OCI-LY7 (cell line): ENCODE data around the gene CHRNA5. TPM values are rescaled to one million over a fixed set of nuclear protein-coding genes. Genes with fewer than 3 reads are reported as not detected.

Experiments used
- BruUV-seq: library from RNA; stranded (reverse); fragments of 400-500 nt; replicated peaks from 2 replicates; lab custom pipeline; 2021; lab: Mats Ljungman, UMichigan
- CTCF ChIA-PET: fragments of 300-600 bp; sonication (Branson Sonifier 250); formaldehyde crosslinking; loops from one replicate; lab custom pipeline; 2022; ENCODE audit warnings: antibody characterized with exemption; ENCODE audit not compliant: unreplicated experiment; lab: Charles Lee
- POLR2A ChIA-PET: fragments of 300-600 bp; sonication (Branson Sonifier 250); formaldehyde crosslinking; loops from one replicate; lab custom pipeline; 2022; ENCODE audit warnings: antibody characterized with exemption; lab: Charles Lee
- DNase-seq: peaks from one replicate; pipeline ENCODE4 v3.0.0-alpha.2; 2015; ENCODE audit warnings: low spot score
- H2AFZ ChIP-seq: fragments of 200-600 bp; sonication (generic), shearing (Covaris generic); 2 replicates; pipeline ENCODE4 v1.6.1; 2014; ENCODE audit warnings: mild to moderate bottlenecking, antibody characterized with exemption, low read length, moderate library complexity
- H3K27ac ChIP-seq: fragments of 200-600 bp; sonication (generic); 2 replicates; pipeline ENCODE4 v1.5.1; 2014; ENCODE audit warnings: mixed run types, low read depth, mild to moderate bottlenecking, moderate library complexity, low read length, inconsistent platforms; ENCODE audit not compliant: poor library complexity, severe bottlenecking
- H3K36me3 ChIP-seq: fragments of 200-600 bp; sonication (generic); 2 replicates; pipeline ENCODE4 v1.6.1; 2014; ENCODE audit warnings: mild to moderate bottlenecking, antibody characterized with exemption, low read length, moderate library complexity, mixed read lengths; ENCODE audit not compliant: insufficient read depth
- H3K4me1 ChIP-seq: fragments of 200-600 bp; sonication (generic); 2 replicates; pipeline ENCODE4 v1.5.1; 2014; ENCODE audit warnings: mild to moderate bottlenecking, low read length; ENCODE audit not compliant: insufficient read depth, poor library complexity, severe bottlenecking
- H3K4me2 ChIP-seq: fragments of 200-600 bp; sonication (generic); 2 replicates; pipeline ENCODE4 v1.6.1; 2014; ENCODE audit warnings: mild to moderate bottlenecking, low read length
- H3K4me3 ChIP-seq: fragments of 200-600 bp; sonication (generic); 2 replicates; pipeline ENCODE4 v1.5.1; 2014; ENCODE audit warnings: mild to moderate bottlenecking, low read depth, low read length; ENCODE audit not compliant: poor library complexity, severe bottlenecking
- H3K79me2 ChIP-seq: fragments of 200-600 bp; sonication (generic); 2 replicates; pipeline ENCODE4 v1.6.1; 2016; ENCODE audit warnings: low read depth, mild to moderate bottlenecking, low read length, moderate library complexity, mixed read lengths; ENCODE audit not compliant: insufficient read depth
- H3K9me2 ChIP-seq: fragments of 200-600 bp; sonication (generic); 2 replicates; pipeline ENCODE4 v1.6.1; 2016; ENCODE audit warnings: mild to moderate bottlenecking, low read length, mixed read lengths; ENCODE audit not compliant: insufficient read depth
- H3K9me3 ChIP-seq: fragments of 200-600 bp; sonication (generic); 2 replicates; pipeline ENCODE4 v1.6.1; 2014; ENCODE audit warnings: mild to moderate bottlenecking, mixed run types, low read length, mixed read lengths
- H4K20me1 ChIP-seq: fragments of 200-600 bp; sonication (generic); 2 replicates; pipeline ENCODE4 v1.6.1; 2014; ENCODE audit warnings: mild to moderate bottlenecking, antibody characterized with exemption, low read length, moderate library complexity, mixed read lengths; ENCODE audit not compliant: insufficient read depth
- CTCF ChIP-seq: fragments of 200-600 bp; sonication (generic); conservative IDR thresholded peaks from 2 replicates; pipeline ENCODE4 v1.5.1; 2014; ENCODE audit warnings: mild to moderate bottlenecking, antibody characterized with exemption, low read length, moderate library complexity, mixed read lengths
- EZH2phosphoT487 ChIP-seq: fragments of 200-600 bp; sonication (generic); IDR thresholded peaks from 2 replicates; pipeline ENCODE4 v1.6.1; 2018; ENCODE audit warnings: low read depth, borderline replicate concordance, mild to moderate bottlenecking, mixed run types, antibody characterized with exemption, low read length, moderate library complexity, mixed read lengths
- intact Hi-C: fragments of 100-400 bp; cut with micrococcal nuclease; formaldehyde crosslinking; loops from one replicate; pipeline ENCODE4 v1.10.0; 2022; ENCODE audit not compliant: unreplicated experiment
- total RNA-seq, 2 experiments: library from RNA; depleted of rRNA in 1 of 2; stranded (reverse); fragments of >200 nt in 1 of 2; shearing (Covaris generic) in 1 of 2; gene quantifications; 2 replicates each; pipeline ENCODE4 v1.2.3, GENCODE V29; 2014 to 2022

Gene CHRNA5
- total RNA-seq, 2 experiments from 2014 or later: 2.8 to 9.1 TPM

- Histone ChIP-seq H4K20me1 (no peaks in the 10 kb centered on the region), H3K36me3 (no peaks in the 10 kb centered on the region), H3K27ac (no peak overlapping the region), H3K79me2 (no peaks in the 10 kb centered on the region), H3K4me3 (peak overlapping the region; percentile 3), H3K9me3 (peaks cover 6% of the 10 kb centered on the region; the same call in 1 of the 2 replicates), H2AFZ (peak overlapping the region; percentile 10; the same call in 1 of the 2 replicates), H3K4me1 (peaks cover 8% of the 10 kb centered on the region), H3K9me2 (no peaks in the 10 kb centered on the region), H3K4me2 (peak overlapping the region; percentile 40)
- CTCF ChIA-PET: no interaction called here
- POLR2A ChIA-PET: no interaction called here
- intact Hi-C loops: no loop called here
- DNase-seq: no peak
- TF ChIP-seq CTCF (no peak), EZH2phosphoT487 (no peak)
- BruUV-seq: no TSS peak
Observed at GRCh38 chr15:78527325-78527724, 38.0 kb upstream of the CHRNA5 start.

DNA sequence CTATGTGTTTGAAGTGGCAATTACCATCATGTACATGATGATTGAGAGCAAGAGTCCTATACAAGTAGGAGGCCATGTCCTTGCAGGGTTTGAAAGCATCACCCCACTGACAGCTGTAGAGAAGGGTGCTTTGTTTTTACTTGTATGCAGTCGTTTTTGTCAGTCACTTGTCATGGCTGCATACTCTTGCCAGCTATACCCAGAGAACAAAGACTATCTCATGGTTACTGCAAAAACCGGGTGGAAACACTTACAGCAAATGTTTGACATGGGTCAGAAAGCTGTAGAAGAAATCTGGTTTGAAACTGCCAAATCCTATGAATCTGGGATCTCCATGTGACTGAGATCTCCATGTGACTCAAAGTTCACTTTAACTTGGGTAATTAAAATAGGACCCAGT lies 32.0 kb upstream of the CHRNA5 start:
- Histone ChIP-seq H4K20me1 (no peaks in the 10 kb centered on the region), H2AFZ (no peak overlapping the region), H3K27ac (no peak overlapping the region), H3K79me2 (no peaks in the 10 kb centered on the region), H3K4me3 (no peak overlapping the region), H3K9me3 (no peaks in the 10 kb centered on the region), H3K4me1 (no peaks in the 10 kb centered on the region), H3K9me2 (no peaks in the 10 kb centered on the region), H3K36me3 (no peaks in the 10 kb centered on the region), H3K4me2 (no peak overlapping the region)
- TF ChIP-seq CTCF (no peak), EZH2phosphoT487 (no peak)
- intact Hi-C loops: no loop called here
- ChIA-PET CTCF (no interaction called here), POLR2A (interaction anchor here (0.6 kb wide), 1 partner anchor 32 kb away, joined by 4 read pairs; the partner anchor contains the start of gene CHRNA5)
- BruUV-seq: no TSS peak
- DNase-seq: no peak

GRCh38 chr15:78536134-78536533 lies 29.2 kb upstream of the CHRNA5 start:
- intact Hi-C loops: no loop called here
- CTCF ChIA-PET: no interaction called here

More at GRCh38 chr15:78536134-78536533, 29.2 kb upstream of the CHRNA5 start:
- no peak for TF ChIP-seq EZH2phosphoT487
- no peak for TF ChIP-seq CTCF
- H3K4me2 ChIP-seq: no peak overlapping the region
- H3K36me3 ChIP-seq: no peaks in the 10 kb centered on the region
- H3K9me3 ChIP-seq: no peaks in the 10 kb centered on the region
- POLR2A ChIA-PET: interaction anchor here (0.6 kb wide), 1 partner anchor 43 kb away, joined by 4 read pairs; no protein-coding TSS in a partner anchor
- no peak overlapping the region for H3K27ac ChIP-seq
- peaks cover 9% of the 10 kb centered on the region for H3K79me2 ChIP-seq
- H3K4me3 ChIP-seq: no peak overlapping the region
- no peak for DNase-seq
- H3K4me1 ChIP-seq: peaks cover 5% of the 10 kb centered on the region
- H3K9me2 ChIP-seq: no peaks in the 10 kb centered on the region
- no peak overlapping the region for H2AFZ ChIP-seq
- BruUV-seq: no TSS peak
- no peaks in the 10 kb centered on the region; the same call in 1 of the 2 replicates for H4K20me1 ChIP-seq
